GM19328 (cell line): ENCODE data around the gene SLC9A9.

ENCODE experiments used
- ATAC-seq: cut with Tn5 transposase; IDR thresholded peaks from one replicate; pipeline ENCODE4 v1.9.1; 2021; ENCODE audit warnings: mild to moderate bottlenecking, moderate library complexity; ENCODE audit not compliant: unreplicated experiment

The SLC9A9 gene

GRCh38 chr3:143573610-143574303, 274.5 kb downstream of the SLC9A9 start:
- no peak for ATAC-seq

DNA sequence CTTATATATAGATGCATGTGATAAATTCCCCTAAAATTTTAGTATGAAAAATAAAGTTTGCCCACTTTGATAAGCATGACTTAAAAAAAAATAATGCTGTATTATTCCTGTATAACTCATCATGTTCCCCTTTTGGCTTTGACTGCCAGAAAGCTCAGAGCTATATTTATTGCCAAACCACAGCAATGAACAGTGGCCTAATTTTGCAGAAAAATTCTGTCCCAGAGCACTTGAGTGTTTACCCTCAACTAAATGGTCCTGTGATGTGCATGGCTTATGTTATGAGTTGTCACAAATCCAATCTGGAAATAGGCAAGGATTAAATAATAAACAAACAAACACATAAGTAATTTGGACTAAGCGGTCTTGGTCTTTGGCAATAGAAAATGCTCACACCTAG, 276.7 kb downstream of the SLC9A9 start:
- ATAC-seq, result no peak

DNA sequence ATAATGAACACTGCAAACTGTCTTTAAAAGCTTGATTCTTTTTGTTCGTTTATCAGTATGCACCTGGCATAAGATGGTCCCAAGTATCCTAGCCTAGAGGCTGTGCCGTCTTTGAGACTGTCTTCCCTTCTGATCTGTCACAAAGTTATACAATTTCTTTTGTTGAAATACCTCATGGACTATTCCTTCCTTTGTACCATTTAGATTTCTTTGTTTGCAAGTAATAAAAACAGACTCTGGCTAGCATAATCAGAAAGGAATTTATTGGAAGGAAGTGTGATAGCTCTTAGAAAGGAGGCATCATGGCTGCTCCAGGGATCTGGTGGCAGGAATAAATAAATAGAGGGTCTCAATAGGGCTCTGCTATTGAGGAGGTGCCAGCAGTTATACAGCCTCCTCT, 280.4 kb downstream of the SLC9A9 start:
- no peak for ATAC-seq

GRCh38 chr3:143565951-143566350, 282.3 kb downstream of the SLC9A9 start:
- no peak for ATAC-seq

DNA sequence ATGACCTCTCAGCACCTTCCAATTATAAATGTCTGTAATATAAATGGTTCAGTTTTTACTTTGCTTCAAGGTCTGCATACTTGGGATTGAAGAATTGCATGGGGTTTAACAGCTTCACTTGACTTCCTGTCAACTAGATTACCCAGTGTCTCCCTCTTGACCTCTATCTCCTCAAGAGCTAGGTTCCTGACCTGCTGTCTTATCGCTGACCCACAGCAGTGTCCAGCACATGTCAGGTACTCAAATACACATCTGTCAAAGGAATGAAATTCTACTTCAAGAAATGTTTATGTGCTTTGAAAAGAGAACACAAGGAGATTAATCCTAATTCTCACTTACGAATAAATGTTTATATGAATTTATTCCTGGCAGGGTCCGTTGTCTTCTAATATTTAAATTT, 284.5 kb downstream of the SLC9A9 start:
- no peak for ATAC-seq

DNA sequence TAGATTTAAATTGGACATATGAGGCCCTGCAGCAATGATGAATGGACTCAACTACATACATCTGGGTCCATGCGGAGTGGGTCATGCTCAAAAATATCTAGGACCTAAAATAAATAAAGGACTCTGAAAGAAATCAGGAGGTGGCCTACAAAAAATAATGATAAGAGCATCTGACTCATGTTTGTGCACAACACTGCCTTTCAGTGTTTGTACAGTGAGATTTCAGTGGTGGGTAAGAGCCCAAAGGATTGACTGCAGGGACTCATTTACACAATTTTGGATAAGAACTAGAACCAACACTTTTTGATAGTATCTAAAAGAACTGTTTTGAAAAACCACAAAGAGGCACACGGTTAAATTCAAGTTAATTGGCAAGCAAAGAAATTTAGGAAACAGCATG, 285.5 kb downstream of the SLC9A9 start:
- ATAC-seq, result no peak

GRCh38 chr3:143559296-143559695, 289.0 kb downstream of the SLC9A9 start:
- ATAC-seq, result no peak

DNA sequence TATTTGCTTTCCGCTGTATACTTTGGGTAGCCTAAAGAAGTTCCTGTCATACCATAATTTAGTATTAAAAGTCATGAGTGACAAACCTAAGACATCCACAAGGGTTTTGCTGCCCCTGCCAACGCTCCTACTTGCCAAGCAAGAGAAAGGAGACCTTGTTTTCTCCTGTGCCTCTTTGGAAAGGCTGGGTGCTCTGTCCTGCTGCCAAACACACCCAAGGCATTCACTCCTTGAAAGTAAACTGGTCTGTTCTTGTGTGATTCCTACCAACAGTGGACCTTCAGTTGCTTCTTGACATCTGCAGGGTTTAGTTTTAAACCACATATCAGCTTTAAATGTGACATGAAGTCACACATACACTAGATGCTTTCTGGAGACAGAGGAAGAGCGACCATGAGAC, 295.4 kb downstream of the SLC9A9 start:
- ATAC-seq, result no peak

DNA sequence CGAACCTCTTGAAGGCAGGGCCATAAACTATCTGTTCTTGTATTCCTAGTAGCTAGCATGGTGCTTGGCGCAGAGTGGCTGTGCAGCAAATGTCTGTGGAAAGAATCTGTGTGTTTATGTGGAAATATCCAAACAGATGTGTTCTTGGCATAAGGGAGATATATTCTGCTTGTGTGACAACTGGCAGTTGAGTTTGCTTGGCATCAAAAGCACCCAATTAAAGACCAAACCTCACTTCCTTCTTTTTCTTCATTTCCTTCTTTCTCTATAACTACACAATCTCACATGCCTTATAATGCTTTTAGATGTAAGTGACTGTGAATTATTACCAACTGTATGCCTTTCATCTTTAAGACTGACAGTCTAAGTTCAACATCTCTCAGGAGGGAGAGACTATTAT, 296.5 kb downstream of the SLC9A9 start:
- ATAC-seq, result no peak

- no peak for ATAC-seq
These were observed 299.3 kb downstream of the SLC9A9 start for GRCh38 chr3:143548861-143549497.

DNA sequence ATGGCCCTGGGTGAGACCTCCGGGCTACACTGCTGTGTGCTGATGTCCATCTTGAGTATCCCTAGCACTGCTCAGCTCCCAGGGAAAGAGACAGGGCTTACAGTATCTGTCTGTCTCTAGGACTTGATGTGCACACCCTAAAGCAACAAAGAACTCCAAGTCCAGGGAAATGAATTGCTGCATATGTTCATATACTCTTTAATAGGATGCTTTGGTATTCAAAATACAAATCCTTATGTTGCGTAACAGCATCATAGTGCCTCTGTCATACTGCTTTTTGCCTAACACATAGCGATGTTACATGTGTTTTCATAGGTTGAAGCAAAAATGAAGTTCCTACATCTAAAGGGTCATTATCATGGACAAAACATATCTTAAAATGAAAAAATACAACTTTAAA, 299.9 kb downstream of the SLC9A9 start:
- no peak for ATAC-seq

- no peak for ATAC-seq
These were observed 309.7 kb downstream of the SLC9A9 start for GRCh38 chr3:143538577-143538981.

DNA sequence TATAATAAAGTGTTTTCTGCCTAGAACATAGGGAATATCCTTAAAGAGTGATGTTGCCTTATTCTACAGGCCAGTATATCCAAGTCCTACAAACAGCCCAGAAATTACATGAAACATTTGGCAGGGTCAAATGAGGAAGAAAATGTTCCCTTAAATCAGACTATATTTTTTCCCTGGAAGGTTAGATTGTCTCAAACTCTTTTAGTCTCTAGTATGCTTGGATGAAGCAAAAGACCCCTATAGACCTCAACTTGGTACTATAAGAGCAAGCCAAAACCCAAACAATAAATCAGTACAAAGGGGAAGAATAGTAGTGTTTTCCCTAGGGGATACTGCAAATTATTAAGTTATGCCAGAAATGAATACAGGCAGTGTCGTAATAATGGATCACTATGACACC, 310.2 kb downstream of the SLC9A9 start:
- no peak for ATAC-seq

GRCh38 chr3:143536817-143537535, 311.3 kb downstream of the SLC9A9 start:
- no peak for ATAC-seq

- peak; percentile 75 for ATAC-seq
These were observed 312.1 kb downstream of the SLC9A9 start for GRCh38 chr3:143535994-143536784.

GRCh38 chr3:143533391-143533790, 314.9 kb downstream of the SLC9A9 start:
- ATAC-seq, result no peak

GRCh38 chr3:143532091-143532490, 316.2 kb downstream of the SLC9A9 start:
- no peak for ATAC-seq

DNA sequence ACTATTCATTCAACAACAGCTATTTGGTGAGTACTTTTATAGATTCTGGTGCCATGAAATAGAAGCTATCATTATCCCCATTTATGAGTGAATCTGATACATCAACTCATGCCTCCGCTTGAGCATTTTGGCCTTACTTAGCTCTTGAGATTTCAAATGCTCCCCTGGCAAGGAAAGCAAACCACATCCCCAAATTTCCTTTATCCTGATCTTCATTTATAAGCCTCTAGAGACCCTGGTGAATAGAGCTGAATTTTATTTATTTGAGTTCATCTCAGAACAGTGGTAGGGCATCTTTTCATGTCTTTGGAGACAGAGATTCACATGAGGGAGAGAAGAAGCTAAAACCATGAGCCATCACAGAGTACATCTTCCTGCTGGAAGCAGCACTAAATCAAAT, 317.2 kb downstream of the SLC9A9 start:
- no peak for ATAC-seq

- ATAC-seq, result no peak
These were observed 318.5 kb downstream of the SLC9A9 start for GRCh38 chr3:143529798-143530197.

DNA sequence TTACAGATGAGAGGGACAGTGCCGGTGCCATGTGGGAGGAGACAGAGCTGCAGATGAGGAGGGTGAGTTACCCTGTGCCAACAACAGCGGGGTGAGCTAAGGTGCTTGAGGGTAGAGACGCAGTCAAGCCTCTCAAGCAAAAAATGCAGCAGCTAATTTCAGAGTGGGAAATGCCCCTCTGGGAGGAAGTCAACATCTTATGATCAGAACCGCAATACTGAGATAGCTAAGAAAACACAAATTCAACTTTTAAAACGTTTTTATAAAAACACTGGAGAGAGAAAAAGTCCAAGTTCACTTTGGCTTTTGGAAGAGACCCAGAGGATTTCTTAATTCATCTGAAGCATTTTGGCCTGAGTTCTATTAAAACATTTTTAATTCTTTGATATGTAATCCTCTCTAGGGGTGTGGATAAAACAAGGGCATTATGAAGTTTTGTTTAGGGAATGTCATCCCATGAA, 319.2 kb downstream of the SLC9A9 start:
- peak; percentile 61 for ATAC-seq

GRCh38 chr3:143526011-143526545, 322.2 kb downstream of the SLC9A9 start:
- ATAC-seq, result no peak
